Fibroblast of skin of right biceps (primary cell): ENCODE measurements around the gene CNDP2.
"Not testable (repeated sequence)": the region's sequence is repeated elsewhere in the genome, so short reads cannot be mapped to it uniquely, and the experiment has no call there.

ENCODE experiments used
- DNase-seq: peaks from one replicate; pipeline ENCODE4 v3.0.0-alpha.2; 2013

CNDP2 gene

GRCh38 chr18:74473976-74474640 is 22.1 kb upstream of the CNDP2 start:
- no peak for DNase-seq

GRCh38 chr18:74476140-74476539 is 20.0 kb upstream of the CNDP2 start:
- DNase-seq = peak; percentile 19

- DNase-seq = no peak
These were observed 18.4 kb upstream of the CNDP2 start for GRCh38 chr18:74477771-74478170.

DNA sequence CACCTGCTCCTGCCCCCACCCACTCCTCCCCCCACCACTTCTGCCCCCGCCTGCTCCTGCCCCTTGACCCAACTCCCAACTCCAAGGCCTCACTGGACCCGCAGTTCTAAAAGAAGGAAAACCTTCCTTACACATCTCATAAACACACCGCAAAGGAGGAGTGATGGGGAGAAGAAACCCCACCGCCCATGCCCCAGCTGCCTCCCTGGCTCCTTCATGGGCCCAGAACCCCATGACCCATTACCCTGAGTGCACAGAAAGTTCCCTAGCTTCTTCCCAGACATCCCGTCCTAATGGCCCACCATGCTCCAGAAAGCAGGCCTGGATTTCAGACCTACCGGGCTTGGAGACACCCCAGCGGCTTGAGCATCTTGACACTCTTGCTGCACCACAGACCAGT is 17.8 kb upstream of the CNDP2 start:
- DNase-seq = no peak

- no peak for DNase-seq
These were observed 17.3 kb upstream of the CNDP2 start for GRCh38 chr18:74478880-74479279.

- DNase-seq = no peak
These were observed 16.5 kb upstream of the CNDP2 start for GRCh38 chr18:74479486-74480148.

- DNase-seq = no peak
These were observed 16.0 kb upstream of the CNDP2 start for GRCh38 chr18:74480149-74480651.

GRCh38 chr18:74482697-74483096 is 13.5 kb upstream of the CNDP2 start:
- DNase-seq = no peak

- DNase-seq = no peak
These were observed 9.9 kb upstream of the CNDP2 start for GRCh38 chr18:74486119-74486849.

- no peak for DNase-seq
These were observed 7.8 kb upstream of the CNDP2 start for GRCh38 chr18:74488354-74488753.

GRCh38 chr18:74488864-74489263 is 7.3 kb upstream of the CNDP2 start:
- DNase-seq = no peak

GRCh38 chr18:74489676-74490075 is 6.5 kb upstream of the CNDP2 start:
- peak; percentile 90 for DNase-seq

DNA sequence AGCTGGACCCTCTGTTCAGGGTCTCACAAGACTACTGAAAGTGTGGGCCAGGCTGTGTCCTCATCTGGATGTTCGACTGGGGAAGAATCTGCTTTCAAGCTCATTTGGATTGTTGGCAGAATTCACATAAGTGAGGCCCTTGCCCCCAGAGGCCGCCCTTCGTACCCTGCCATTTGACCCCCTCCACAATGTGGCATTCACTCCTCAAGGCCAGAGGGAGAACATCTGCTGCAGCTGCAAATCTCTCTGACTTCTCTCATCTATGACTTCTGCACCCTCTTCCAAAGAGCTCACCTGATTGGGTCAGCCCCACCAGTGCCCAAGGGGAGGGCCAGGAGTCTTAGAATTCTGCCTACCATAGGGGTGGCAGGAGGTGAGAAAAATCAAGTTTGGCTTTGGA is 3.9 kb upstream of the CNDP2 start:
- no peak for DNase-seq

DNA sequence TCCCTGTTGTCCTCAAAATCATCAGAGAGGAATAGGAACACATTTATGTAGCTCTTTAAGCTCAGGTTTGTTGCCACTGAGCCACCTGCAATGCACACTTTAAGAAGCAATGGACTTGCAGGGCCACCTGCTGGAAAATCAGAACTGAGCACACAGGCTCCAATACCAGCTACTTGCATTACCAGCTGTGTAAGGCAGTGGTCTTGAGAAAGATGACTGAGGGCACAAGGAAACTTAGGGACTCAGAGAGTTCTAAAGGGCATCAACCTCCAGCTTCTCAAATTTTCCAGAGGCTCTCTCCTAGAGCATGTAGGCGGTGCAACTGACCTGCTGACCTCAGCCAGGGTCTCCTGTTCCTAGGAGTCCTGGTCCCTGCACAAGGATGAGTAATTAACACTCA is 2.5 kb upstream of the CNDP2 start:
- DNase-seq = peak; percentile 40

- DNase-seq = no peak
These were observed 1.6 kb upstream of the CNDP2 start for GRCh38 chr18:74494514-74494913.

DNA sequence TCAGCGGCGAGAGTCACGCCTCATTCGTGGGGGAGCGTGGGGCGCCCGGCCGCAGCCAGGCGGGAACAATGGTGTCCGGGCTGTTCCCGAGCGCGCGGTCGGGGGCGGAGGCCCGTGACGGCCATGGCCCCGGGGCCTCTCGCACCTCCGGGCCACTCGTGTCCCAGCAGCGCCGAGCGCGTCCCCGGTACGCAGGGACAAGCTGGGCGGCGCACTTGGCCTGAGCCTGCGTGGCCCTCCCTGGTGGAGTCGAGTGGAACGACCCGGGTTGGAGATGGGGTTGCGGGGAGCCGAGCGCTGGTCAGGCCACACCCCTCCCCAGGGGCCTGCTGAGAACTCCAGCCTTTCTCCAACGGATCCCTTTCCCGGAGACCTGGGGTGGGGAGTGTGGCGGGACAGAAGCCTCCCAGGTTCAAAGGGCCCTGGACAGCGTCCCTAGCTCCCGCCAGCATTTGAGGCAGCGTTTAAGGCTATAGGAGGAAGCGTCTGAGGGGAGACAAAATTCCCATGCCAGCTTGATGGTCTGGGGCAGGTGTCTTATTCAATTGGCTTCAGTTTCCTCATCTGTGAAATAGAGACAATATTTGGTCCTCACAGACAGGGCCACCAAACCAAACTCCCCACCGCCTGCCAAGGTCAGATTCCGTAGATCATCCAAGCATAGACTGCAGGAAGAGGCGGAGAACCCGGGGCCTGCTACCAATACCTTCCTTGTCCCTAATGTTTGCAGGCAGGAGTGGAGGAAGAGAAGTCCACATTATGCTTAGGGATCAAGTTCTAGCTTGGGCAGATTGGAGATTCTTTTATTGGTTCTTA is 553 bp downstream of the CNDP2 start:
- peak; percentile 45 for DNase-seq

DNA sequence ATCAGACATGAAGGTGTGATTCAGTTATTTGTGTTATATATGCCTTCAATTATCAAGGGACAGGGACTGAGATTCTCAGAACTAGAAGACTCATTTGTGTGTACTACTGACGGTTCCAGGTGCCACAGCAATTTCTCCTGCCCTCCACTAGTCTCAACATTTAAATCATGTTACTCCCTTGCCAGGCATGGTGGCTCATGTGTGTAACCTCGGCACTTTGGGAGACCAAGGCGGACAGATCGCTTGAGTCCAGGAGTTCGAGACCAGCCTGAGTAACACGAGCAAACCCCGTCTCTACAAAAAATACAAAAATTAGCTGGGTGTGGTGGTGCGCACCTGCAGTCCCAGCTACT is 1.1 kb downstream of the CNDP2 start:
- DNase-seq = no peak

- DNase-seq = no peak
These were observed 1.6 kb downstream of the CNDP2 start for GRCh38 chr18:74497778-74498177.

GRCh38 chr18:74498712-74499627 is 2.8 kb downstream of the CNDP2 start:
- DNase-seq = no peak

DNA sequence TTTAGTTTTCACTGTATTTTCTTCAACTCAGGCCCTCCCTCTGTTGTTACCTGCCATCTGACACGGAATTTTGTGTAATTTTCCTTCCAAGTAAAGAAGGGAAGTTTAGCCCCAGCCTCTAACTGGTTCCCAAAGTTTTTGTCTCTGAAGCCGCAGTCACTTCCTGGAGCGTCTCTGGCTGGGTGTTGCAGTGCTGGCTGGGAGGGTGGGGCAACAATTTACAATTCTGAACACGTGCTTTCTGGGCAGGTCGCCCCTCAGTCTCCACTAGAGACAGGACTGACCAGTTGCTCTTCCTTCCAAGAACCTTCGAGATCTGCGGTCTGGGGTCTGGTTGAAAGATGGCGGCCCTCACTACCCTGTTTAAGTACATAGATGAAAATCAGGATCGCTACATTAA is 3.5 kb downstream of the CNDP2 start:
- DNase-seq = no peak

DNA sequence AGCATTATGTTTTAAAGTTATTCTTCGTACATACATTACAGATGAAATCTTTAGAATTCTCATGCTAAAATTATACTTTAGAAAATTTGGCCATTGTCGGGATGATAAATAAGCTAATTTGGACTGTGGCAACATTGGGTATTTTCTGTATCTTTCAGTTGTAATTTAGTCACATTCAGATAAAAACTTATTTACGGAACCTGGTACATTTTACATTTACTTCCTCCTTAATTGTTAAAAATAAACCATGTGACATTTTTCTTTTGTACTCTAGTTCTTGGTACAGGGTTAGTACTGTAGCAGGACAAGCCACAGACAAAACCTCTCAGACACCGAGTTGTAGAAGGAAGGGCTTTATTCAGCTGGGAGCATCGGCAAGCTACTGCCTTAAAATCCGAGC is 4.2 kb downstream of the CNDP2 start:
- no peak for DNase-seq

DNA sequence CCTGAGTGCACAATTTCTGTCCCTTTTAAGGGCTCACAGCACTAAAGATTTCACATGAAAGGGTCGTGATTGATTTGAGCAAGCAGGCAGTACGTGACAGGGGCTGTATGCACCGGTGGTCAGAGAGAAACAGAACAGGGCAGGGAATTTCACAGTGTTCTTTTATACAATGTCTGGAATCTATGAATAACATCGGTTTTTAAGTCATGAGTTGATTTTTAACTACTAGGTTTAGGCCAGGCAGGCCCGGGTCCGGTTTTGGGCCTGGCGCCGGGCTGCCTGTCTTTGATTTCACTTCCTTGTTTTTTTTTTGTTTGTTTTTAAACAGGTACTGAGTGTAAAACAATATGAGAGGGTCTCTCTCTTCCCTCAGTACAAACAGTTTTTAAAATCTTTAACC is 4.6 kb downstream of the CNDP2 start:
- not testable (repeated sequence) for DNase-seq
